PC-9 (cell line): ENCODE measurements around the gene STUB1.

ENCODE experiments used
- EZH2 ChIP-seq: fragments of 200-600 bp; sonication (generic); IDR thresholded peaks from 2 replicates; pipeline ENCODE4 v1.8.0; 2017; ENCODE audit warnings: antibody characterized with exemption, low read depth
- TF ChIP-seq, protein P1 (sequence below): fragments of 200-600 bp; sonication (generic); conservative IDR thresholded peaks from 2 replicates; pipeline ENCODE4 v1.6.1; 2017; ENCODE audit warnings: mixed run types, antibody characterized with exemption, mild to moderate bottlenecking, moderate library complexity

DNA sequence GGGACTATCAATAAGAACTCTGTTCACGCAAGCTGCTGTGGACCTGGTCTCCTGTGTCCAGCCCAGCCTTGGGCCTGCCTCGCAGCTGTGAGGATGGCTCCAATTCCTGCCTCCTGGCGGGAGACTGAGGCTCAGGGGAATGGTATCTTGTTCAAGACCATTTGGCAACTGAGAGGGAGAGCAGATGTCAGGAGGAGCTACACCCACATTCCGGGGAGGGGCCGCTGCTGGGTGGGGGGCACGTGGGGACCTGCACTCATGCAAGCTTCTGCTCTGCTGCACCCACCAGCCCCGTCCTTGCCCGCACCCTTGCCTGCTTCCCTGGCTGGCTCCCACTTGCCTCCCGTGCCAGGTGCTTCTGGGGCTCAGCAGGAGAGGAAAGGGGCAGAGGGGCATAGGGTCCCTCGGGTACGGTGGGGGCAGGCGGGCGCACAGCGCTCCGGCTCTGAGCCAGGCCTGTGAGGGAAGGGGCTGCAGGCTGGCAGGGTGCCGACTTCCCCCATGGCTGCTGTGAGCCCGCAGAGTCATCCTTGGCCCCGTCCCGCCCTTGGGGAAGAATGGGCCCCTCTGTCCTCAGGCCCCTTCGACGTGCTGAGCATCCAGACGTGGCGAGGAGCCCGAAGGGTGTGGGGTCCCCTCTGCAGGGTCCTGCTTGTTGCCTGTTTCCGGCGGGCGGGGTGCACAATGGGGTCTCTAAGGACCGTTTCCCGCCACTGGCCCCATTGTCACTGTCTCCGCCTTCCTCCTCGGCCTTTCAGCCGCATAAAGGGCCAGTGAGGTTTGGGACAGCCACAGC, 37.4 kb downstream of the STUB1 start:
- TF ChIP-seq, protein P1, sequence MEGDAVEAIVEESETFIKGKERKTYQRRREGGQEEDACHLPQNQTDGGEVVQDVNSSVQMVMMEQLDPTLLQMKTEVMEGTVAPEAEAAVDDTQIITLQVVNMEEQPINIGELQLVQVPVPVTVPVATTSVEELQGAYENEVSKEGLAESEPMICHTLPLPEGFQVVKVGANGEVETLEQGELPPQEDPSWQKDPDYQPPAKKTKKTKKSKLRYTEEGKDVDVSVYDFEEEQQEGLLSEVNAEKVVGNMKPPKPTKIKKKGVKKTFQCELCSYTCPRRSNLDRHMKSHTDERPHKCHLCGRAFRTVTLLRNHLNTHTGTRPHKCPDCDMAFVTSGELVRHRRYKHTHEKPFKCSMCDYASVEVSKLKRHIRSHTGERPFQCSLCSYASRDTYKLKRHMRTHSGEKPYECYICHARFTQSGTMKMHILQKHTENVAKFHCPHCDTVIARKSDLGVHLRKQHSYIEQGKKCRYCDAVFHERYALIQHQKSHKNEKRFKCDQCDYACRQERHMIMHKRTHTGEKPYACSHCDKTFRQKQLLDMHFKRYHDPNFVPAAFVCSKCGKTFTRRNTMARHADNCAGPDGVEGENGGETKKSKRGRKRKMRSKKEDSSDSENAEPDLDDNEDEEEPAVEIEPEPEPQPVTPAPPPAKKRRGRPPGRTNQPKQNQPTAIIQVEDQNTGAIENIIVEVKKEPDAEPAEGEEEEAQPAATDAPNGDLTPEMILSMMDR, result no peak
- no peak for TF ChIP-seq EZH2
